B cell (primary cell): ENCODE results near the gene CDKN2C. TPM values are rescaled to one million over a fixed set of nuclear protein-coding genes. Genes with fewer than 3 reads are reported as not detected.

Source experiments
- ATAC-seq: fragments of 200-7000 bp; cut with Tn5 transposase; one replicate; pipeline ENCODE4 v1.10.0; 2021; ENCODE audit warnings: low read depth, mild to moderate bottlenecking, moderate number of reproducible peaks, moderate library complexity
- CTCF ChIA-PET: fragments of 350-600 bp; sonication (Branson Sonifier 250); formaldehyde crosslinking; loops from one replicate; lab custom pipeline; 2021; ENCODE audit warnings: antibody characterized with exemption, inconsistent platforms; lab: Charles Lee
- POLR2A ChIA-PET: fragments of 350-600 bp; sonication (Branson Sonifier 250); formaldehyde crosslinking; loops from one replicate; lab custom pipeline; 2021; ENCODE audit warnings: antibody characterized with exemption; lab: Charles Lee
- DNase-seq: peaks from one replicate; pipeline ENCODE4 v3.0.0; 2013
- H2AFZ ChIP-seq: 2 replicates; pipeline ENCODE4 v1.6.1; 2012; ENCODE audit warnings: mild to moderate bottlenecking, low read depth, low read length; ENCODE audit not compliant: insufficient read depth, poor library complexity, severe bottlenecking
- H3K27ac ChIP-seq, 2 donors: 1 replicate in 1 of 2; 2 replicates in 1 of 2; pipeline ENCODE4 v1.5.1; 2012 to 2013; ENCODE audit warnings: low read length in 2 of 2, mild to moderate bottlenecking in 2 of 2, moderate library complexity in 1 of 2
- H3K27me3 ChIP-seq, 4 experiments: fragments of 200-600 bp in 1 of 4; sonication (generic) in 1 of 4; replicated peaks in 1 of 4; 1 replicate in 2 of 4; 2 replicates in 2 of 4; pipeline versions ENCODE4 v1.6.1 to v1.7.0; 2013 to 2016; ENCODE audit warnings: low read length in 3 of 4, mild to moderate bottlenecking in 2 of 4, mixed read lengths in 1 of 4, moderate library complexity in 1 of 4; ENCODE audit not compliant: insufficient read depth in 4 of 4, control insufficient read depth in 3 of 4; ENCODE audit errors: control extremely low read depth in 1 of 4
- H3K36me3 ChIP-seq, 2 experiments: replicated peaks in 1 of 2; 1 replicate in 1 of 2; 2 replicates in 1 of 2; pipeline versions ENCODE4 v1.6.1 to v1.7.1; 2013; ENCODE audit warnings: low read length in 1 of 2; ENCODE audit not compliant: insufficient read depth in 2 of 2, control insufficient read depth in 1 of 2; ENCODE audit errors: control extremely low read depth in 1 of 2, extremely low read depth in 1 of 2
- H3K4me1 ChIP-seq, 2 donors: fragments of 200-600 bp in 1 of 2; sonication (generic) in 1 of 2; 1 replicate in 1 of 2; 2 replicates in 1 of 2; pipeline versions ENCODE4 v1.5.1 to v1.6.1; 2013 to 2017; ENCODE audit warnings: low read length in 2 of 2; ENCODE audit not compliant: control insufficient read depth in 2 of 2, insufficient read depth in 2 of 2
- H3K4me2 ChIP-seq: replicated peaks from 2 replicates; pipeline ENCODE3; 2012; ENCODE audit warnings: mild to moderate bottlenecking, low read depth, low read length; ENCODE audit not compliant: poor library complexity, severe bottlenecking
- H3K4me3 ChIP-seq, 5 experiments: fragments of 200-600 bp in 1 of 5; sonication (generic) in 1 of 5; 1 replicate in 3 of 5; 2 replicates in 2 of 5; pipeline versions ENCODE4 v1.5.1 to v1.7.0; 2011 to 2016; ENCODE audit warnings: low read length in 4 of 5, mild to moderate bottlenecking in 4 of 5, low read depth in 2 of 5, control low read depth in 1 of 5, moderate library complexity in 1 of 5; ENCODE audit not compliant: insufficient read depth in 1 of 5; ENCODE audit errors: control extremely low read depth in 1 of 5, extremely low read depth in 1 of 5
- H3K79me2 ChIP-seq: fragments of 200-600 bp; sonication (generic); one replicate; pipeline ENCODE4 v1.6.0; 2016; ENCODE audit warnings: low read length; ENCODE audit not compliant: control insufficient read depth, insufficient read depth
- H3K9ac ChIP-seq: fragments of 200-600 bp; sonication (generic); 2 replicates; pipeline ENCODE4 v1.6.1; 2017; ENCODE audit warnings: mild to moderate bottlenecking, low read length, moderate library complexity
- H3K9me3 ChIP-seq, 3 donors: one replicate each; pipeline versions ENCODE4 v1.6.1 to v1.7.1; 2013; ENCODE audit warnings: low read length in 2 of 3; ENCODE audit not compliant: control insufficient read depth in 2 of 3, insufficient read depth in 1 of 3; ENCODE audit errors: control extremely low read depth in 1 of 3
- H4K20me1 ChIP-seq: 2 replicates; pipeline ENCODE4 v1.6.0; 2012; ENCODE audit warnings: mild to moderate bottlenecking, low read length; ENCODE audit not compliant: insufficient read depth, control insufficient read depth, poor library complexity, severe bottlenecking
- H3K27ac Mint-ChIP-seq: one replicate; pipeline ENCODE4 v1.8.0; 2021; ENCODE audit warnings: mixed read lengths
- H3K27me3 Mint-ChIP-seq: one replicate; pipeline ENCODE4 v1.8.0; 2021; ENCODE audit warnings: mixed read lengths
- H3K4me1 Mint-ChIP-seq: one replicate; pipeline ENCODE4 v1.8.0; 2021; ENCODE audit warnings: mixed read lengths
- H3K4me3 Mint-ChIP-seq: one replicate; pipeline ENCODE4 v1.8.0; 2021; ENCODE audit warnings: mixed read lengths
- H3K9me3 Mint-ChIP-seq: one replicate; pipeline ENCODE4 v1.8.0; 2022; ENCODE audit warnings: mixed read lengths; ENCODE audit not compliant: insufficient read depth
- EZH2 ChIP-seq: IDR thresholded peaks from 2 replicates; pipeline ENCODE4 v1.6.1; 2012; ENCODE audit warnings: borderline replicate concordance, low read depth, mild to moderate bottlenecking, moderate library complexity, low read length; ENCODE audit not compliant: insufficient read depth, poor library complexity, severe bottlenecking
- WGBS: methylation state at CpG from one replicate; pipeline ENCODE4 v1.1.5; 2013; ENCODE audit warnings: missing lambda C conversion rate; ENCODE audit not compliant: insufficient coverage; 5-methylcytosine and 5-hydroxymethylcytosine counted together
- intact Hi-C: fragments of 100-400 bp; cut with micrococcal nuclease; formaldehyde crosslinking; loops from one replicate; pipeline ENCODE4 v1.10.0; 2022
- polyA plus RNA-seq: library from polyadenylated mRNA; depleted of rRNA; stranded (reverse); fragments of >200 nt; gene quantifications from 2 replicates; pipeline ENCODE4 v1.2.3, GENCODE V29; 2012
- total RNA-seq, 2 donors: library from RNA; stranded (reverse); fragments of 120-200 nt in 1 of 2; gene quantifications; 1 replicate in 1 of 2; 2 replicates in 1 of 2; pipeline versions ENCODE4 v1.2.3 to v1.2.4, GENCODE V29; 2013 to 2022
- TF ChIP-seq, protein P1 (sequence below): fragments of 200-600 bp; IDR thresholded peaks from one replicate; pipeline ENCODE4 v1.8.0; 2022; ENCODE audit warnings: antibody characterized with exemption, mild to moderate bottlenecking

The CDKN2C gene
- total and polyA plus RNA-seq, 2 donors (not counting 1 experiment from before 2014, with no cell fraction given) = 1.5 to 1.7 TPM

DNA sequence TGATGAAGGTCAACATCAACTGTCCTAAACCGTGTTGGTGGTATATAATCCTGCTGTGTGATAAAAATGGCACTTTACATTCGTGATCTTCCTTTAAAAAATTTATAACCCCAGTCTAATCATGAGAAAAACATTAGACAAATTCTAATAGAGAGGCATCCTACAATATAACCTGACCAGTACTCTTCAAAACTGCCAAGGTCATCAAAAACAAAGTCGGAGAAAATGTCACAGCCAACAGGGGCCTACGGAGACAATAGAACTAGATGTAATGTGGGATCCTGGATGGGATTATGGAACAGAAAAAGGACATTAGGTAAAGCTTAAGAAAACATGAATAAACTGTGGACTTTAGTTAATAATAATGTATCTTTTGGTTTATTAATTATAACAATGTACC, 25.0 kb downstream of the CDKN2C start:
- peaks cover under 1 to 2% of the 10 kb centered on the region in 2 donors for H3K4me1 ChIP-seq
- H3K27ac ChIP-seq = no peak overlapping the region
- no peak overlapping the region for H3K4me2 ChIP-seq
- ATAC-seq (no peak), DNase-seq (no peak)
- no peaks in the 10 kb centered on the region for H3K27me3 ChIP-seq
- H3K79me2 ChIP-seq = no peaks in the 10 kb centered on the region
- H3K36me3 ChIP-seq = no peaks in the 10 kb centered on the region
- ChIA-PET CTCF (no interaction called here), POLR2A (no interaction called here)
- WGBS = no CpG with 5 or more reads among the region's 4 CpGs
- no peak overlapping the region for H3K9ac ChIP-seq
- no peak overlapping the region for H2AFZ ChIP-seq
- H4K20me1 ChIP-seq = no peaks in the 10 kb centered on the region
- peaks cover 0 to 3% (median 0%) of the 10 kb centered on the region in 3 donors for H3K9me3 ChIP-seq
- no peak overlapping the region for H3K4me3 ChIP-seq
- Mint-ChIP-seq H3K27me3 (no peaks in the 10 kb centered on the region), H3K4me3 (no peak overlapping the region), H3K4me1 (peaks cover 7% of the 10 kb centered on the region), H3K9me3 (no peaks in the 10 kb centered on the region), H3K27ac (no peak overlapping the region)
- TF ChIP-seq EZH2 = no peak
- TF ChIP-seq, protein P1, sequence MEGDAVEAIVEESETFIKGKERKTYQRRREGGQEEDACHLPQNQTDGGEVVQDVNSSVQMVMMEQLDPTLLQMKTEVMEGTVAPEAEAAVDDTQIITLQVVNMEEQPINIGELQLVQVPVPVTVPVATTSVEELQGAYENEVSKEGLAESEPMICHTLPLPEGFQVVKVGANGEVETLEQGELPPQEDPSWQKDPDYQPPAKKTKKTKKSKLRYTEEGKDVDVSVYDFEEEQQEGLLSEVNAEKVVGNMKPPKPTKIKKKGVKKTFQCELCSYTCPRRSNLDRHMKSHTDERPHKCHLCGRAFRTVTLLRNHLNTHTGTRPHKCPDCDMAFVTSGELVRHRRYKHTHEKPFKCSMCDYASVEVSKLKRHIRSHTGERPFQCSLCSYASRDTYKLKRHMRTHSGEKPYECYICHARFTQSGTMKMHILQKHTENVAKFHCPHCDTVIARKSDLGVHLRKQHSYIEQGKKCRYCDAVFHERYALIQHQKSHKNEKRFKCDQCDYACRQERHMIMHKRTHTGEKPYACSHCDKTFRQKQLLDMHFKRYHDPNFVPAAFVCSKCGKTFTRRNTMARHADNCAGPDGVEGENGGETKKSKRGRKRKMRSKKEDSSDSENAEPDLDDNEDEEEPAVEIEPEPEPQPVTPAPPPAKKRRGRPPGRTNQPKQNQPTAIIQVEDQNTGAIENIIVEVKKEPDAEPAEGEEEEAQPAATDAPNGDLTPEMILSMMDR = no peak
- intact Hi-C loops = no loop called here

DNA sequence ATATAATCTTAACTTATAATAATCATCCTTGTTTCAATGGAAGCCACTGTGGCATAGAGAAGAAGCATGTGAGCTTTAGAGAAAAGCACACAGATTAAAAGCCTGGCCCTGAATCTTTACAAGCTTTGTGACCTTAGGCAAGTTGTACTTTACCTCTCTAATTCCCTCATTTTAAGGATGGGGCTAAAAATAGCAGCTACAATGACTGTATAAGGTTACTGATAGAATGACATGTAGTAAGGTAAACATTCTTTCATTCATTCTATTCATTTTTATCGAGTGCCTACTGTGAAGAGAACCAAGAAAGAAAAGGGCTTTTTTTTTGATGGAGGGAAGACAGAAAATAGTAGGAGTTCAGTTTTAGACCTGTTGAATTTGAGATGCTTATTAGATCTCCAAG, 25.6 kb downstream of the CDKN2C start:
- no peaks in the 10 kb centered on the region for H3K27me3 Mint-ChIP-seq
- no peak overlapping the region for H3K9ac ChIP-seq
- no peak overlapping the region for H3K27ac ChIP-seq
- ATAC-seq (no peak), DNase-seq (no peak)
- no peaks in the 10 kb centered on the region for H3K27me3 ChIP-seq
- H3K4me1 ChIP-seq = peaks cover 8% of the 10 kb centered on the region in 2 donors
- no CpG with 5 or more reads among the region's 1 CpG for WGBS
- H3K36me3 ChIP-seq = no peaks in the 10 kb centered on the region
- no peak overlapping the region for H3K4me2 ChIP-seq
- H3K79me2 ChIP-seq = no peaks in the 10 kb centered on the region
- H3K9me3 Mint-ChIP-seq = no peaks in the 10 kb centered on the region
- H3K4me3 ChIP-seq = no peak overlapping the region
- H3K4me1 Mint-ChIP-seq = peaks cover 14% of the 10 kb centered on the region
- no peak overlapping the region for H2AFZ ChIP-seq
- no peak overlapping the region for H3K27ac Mint-ChIP-seq
- no peaks in the 10 kb centered on the region for H4K20me1 ChIP-seq
- POLR2A ChIA-PET = no interaction called here
- peaks cover 0 to 3% (median 0%) of the 10 kb centered on the region in 3 donors for H3K9me3 ChIP-seq
- TF ChIP-seq, protein P1 = no peak
- no peak for TF ChIP-seq EZH2
- no peak overlapping the region for H3K4me3 Mint-ChIP-seq
- CTCF ChIA-PET = no interaction called here
- intact Hi-C loops = no loop called here
